Upper lobe of right lung (tissue), 1 donor: Measurements from ENCODE around the gene CARD19. TPM values are rescaled to one million over a fixed set of nuclear protein-coding genes. Genes with fewer than 3 reads are reported as not detected.

Experiments used
- ATAC-seq: fragments of 200-7000 bp; cut with Tn5 transposase; one replicate; pipeline ENCODE4 v1.9.1; 2020; ENCODE audit warnings: mild to moderate bottlenecking, moderate library complexity
- DNase-seq: peaks from one replicate; pipeline ENCODE4 v3.0.0-alpha.2; 2020
- H3K27ac ChIP-seq: fragments of 200-600 bp; one replicate; pipeline ENCODE4 v1.8.0; 2022
- H3K27me3 ChIP-seq: fragments of 200-600 bp; one replicate; pipeline ENCODE4 v1.8.0; 2022; ENCODE audit warnings: mild to moderate bottlenecking
- H3K36me3 ChIP-seq: fragments of 200-600 bp; one replicate; pipeline ENCODE4 v1.8.0; 2022
- H3K4me1 ChIP-seq: fragments of 200-600 bp; one replicate; pipeline ENCODE4 v1.8.0; 2022
- H3K4me3 ChIP-seq: fragments of 200-600 bp; one replicate; pipeline ENCODE4 v1.8.0; 2022; ENCODE audit warnings: mild to moderate bottlenecking
- H3K9me3 ChIP-seq: fragments of 200-600 bp; one replicate; pipeline ENCODE4 v1.8.0; 2022
- CTCF ChIP-seq: fragments of 200-600 bp; IDR thresholded peaks from one replicate; pipeline ENCODE4 v1.8.0; 2022; ENCODE audit warnings: antibody characterized with exemption
- intact Hi-C: fragments of 100-400 bp; cut with DNase I; formaldehyde crosslinking; loops from one replicate; pipeline ENCODE4 v1.11.0; 2022
- total RNA-seq: library from RNA; stranded (reverse); fragmentation: NEBNext Ultra II Directional; extraction: Animal tissue kit (Norgen Biotek cat#: 25700); gene quantifications from one replicate; pipeline ENCODE4 v1.2.1, GENCODE V29; 2021
- donor health status: DM: no; HTN: yes; CAD: no; lungs with severe emphysema.

CARD19 gene
- total RNA-seq, 1 donor from 2014 or later = 31.8 TPM

DNA sequence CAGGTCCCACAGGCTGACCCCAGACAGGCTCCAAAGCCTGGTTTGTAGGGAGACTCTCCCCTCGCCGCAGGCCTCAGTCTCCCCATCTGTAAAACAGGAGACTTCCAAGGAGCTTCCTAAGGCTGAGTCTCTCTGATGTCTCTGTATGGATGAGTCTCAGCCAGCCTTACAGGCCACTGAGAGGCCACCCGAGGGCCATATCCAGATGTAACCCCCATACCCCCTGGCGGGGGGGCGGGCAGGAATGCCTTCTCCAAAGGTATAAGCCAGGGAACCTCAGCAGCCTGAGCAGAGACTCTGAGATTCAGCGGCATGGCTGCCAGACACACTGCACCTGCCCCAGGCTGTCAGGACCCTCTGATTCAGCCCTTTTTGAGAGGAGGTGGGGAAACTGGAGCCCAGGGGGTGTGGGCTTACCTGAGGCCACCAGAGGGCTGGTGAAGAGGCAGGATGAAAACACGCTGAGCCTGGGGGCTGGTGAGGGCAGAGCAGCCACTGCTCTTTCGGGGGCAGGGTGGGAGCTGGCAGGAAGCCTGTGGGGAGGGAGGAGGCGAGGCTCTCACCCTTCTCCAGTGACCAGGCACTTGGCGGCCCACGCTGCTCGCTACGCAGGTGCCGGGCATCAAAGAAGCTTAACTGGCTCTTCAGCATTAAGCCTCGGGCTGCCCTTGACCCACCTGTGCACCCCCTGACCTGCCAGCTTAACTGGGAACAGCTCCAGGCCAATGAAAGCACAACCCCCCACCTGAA is 43.1 kb upstream of the CARD19 start:
- peak; percentile 2 for ATAC-seq
- peaks cover 14% of the 10 kb centered on the region for H3K4me1 ChIP-seq

GRCh38 chr9:93053781-93054331 is 42.2 kb upstream of the CARD19 start:
- Histone ChIP-seq H3K4me3 (no peak overlapping the region), H3K27me3 (no peaks in the 10 kb centered on the region), H3K27ac (no peak overlapping the region), H3K4me1 (peaks cover 17% of the 10 kb centered on the region), H3K9me3 (no peaks in the 10 kb centered on the region), H3K36me3 (no peaks in the 10 kb centered on the region)
- DNase-seq (no peak), ATAC-seq (no peak)
- intact Hi-C loops = no loop called here
- TF ChIP-seq CTCF = no peak

More for the DNA sequence above, 43.1 kb upstream of the CARD19 start:
- Histone ChIP-seq H3K27ac (peak overlapping the region; percentile 72), H3K4me3 (no peak overlapping the region), H3K9me3 (no peaks in the 10 kb centered on the region), H3K27me3 (no peaks in the 10 kb centered on the region), H3K36me3 (no peaks in the 10 kb centered on the region)
- TF ChIP-seq CTCF = no peak
- intact Hi-C loops = no loop called here
- no peak for DNase-seq

- peaks cover 27% of the 10 kb centered on the region for H3K4me1 ChIP-seq
- H3K4me3 ChIP-seq = no peak overlapping the region
- intact Hi-C loops = no loop called here
- no peaks in the 10 kb centered on the region for H3K9me3 ChIP-seq
- no peak for TF ChIP-seq CTCF
- no peaks in the 10 kb centered on the region for H3K27me3 ChIP-seq
- no peak for DNase-seq
- H3K36me3 ChIP-seq = no peaks in the 10 kb centered on the region
- no peak overlapping the region for H3K27ac ChIP-seq
- ATAC-seq = no peak
Measured at GRCh38 chr9:93054758-93055704, 41.0 kb upstream of the CARD19 start.

DNA sequence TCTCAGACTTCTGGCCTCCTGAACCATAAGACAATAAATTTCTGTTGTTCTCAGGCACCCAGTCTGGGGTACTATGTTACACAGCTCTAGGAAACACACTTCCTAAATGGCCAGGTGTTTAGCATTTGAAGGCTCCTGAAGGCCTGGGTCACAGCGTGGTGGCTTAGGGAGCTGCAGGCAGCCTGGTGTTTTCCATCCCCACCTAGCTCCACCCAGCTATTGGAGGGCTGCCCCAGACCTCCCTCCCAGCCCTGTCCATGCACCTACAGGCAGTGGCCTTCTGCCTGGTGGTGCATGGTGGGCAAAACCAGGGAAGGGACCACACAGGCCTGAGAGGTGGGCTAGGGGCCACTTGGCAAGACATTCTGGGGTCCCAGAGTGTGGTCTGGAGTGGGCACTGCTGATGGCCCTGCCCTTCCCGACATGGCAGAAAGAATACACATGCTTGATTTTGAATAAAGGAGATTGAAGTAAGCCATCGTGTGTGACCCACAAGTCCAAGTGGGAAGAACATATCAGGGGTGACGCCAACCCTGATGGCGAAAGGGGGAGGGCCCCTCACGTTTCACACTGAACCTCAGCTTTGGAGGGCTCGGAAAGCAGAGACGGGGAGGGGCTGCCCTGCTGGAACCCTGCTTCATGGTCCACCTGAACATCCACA is 38.8 kb upstream of the CARD19 start:
- Histone ChIP-seq H3K9me3 (no peaks in the 10 kb centered on the region), H3K4me1 (peaks cover 37% of the 10 kb centered on the region), H3K36me3 (no peaks in the 10 kb centered on the region), H3K4me3 (no peak overlapping the region), H3K27me3 (no peaks in the 10 kb centered on the region), H3K27ac (no peak overlapping the region)
- DNase-seq = no peak
- no peak for ATAC-seq
- intact Hi-C loops = no loop called here
- TF ChIP-seq CTCF = no peak

DNA sequence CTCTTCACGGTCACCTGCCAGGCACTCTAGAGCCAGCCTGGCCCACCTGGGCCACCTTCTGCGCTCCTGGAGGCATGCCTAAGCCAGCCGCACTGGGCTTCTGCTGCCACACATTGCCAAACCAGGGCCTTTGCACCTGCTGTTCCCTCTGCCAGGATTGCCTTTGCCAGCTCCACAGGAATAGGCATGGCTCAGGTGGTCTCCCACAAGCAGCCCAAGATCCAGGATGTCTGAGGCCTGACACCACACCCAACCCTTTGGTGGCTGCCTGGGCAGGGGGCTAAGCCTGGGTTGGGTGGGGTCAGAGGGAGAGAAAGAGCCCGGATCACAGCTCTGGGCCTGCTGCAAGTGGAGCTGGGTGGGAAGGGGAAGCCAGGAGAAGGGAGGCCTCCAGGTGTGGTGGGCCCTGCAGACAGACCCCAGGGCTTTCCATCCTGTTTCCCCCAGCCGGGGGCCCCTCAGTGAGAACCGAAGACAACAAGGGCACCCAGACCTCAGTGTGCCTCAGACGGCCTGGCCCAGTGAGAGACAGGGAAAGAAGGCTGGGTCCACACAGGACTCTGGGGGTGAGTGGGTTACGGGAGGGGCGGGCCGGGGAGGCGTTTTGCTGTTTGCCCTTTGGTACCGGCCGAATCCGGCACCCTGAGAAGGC is 38.2 kb upstream of the CARD19 start:
- Histone ChIP-seq H3K27ac (no peak overlapping the region), H3K36me3 (no peaks in the 10 kb centered on the region), H3K27me3 (no peaks in the 10 kb centered on the region), H3K9me3 (no peaks in the 10 kb centered on the region), H3K4me3 (no peak overlapping the region), H3K4me1 (peaks cover 35% of the 10 kb centered on the region)
- no peak for TF ChIP-seq CTCF
- intact Hi-C loops = no loop called here
- ATAC-seq (no peak), DNase-seq (no peak)
